H9 (cell line): ENCODE data around the gene PCSK2. TPM values are rescaled to one million over a fixed set of nuclear protein-coding genes. Genes with fewer than 3 reads are reported as not detected.

Experiments
- DNase-seq: peaks from one replicate; pipeline ENCODE4 v3.0.0-alpha.2; 2017
- H2AFZ ChIP-seq: one replicate; pipeline ENCODE4 v1.6.1; 2013; ENCODE audit warnings: mild to moderate bottlenecking, low read length, control low read depth, moderate library complexity
- H2AK5ac ChIP-seq: 2 replicates; pipeline ENCODE4 v1.6.1; 2013; ENCODE audit warnings: low read length, control low read depth, mixed read lengths; ENCODE audit not compliant: insufficient read length
- H2BK120ac ChIP-seq: one replicate; pipeline ENCODE4 v1.6.1; 2013; ENCODE audit warnings: low read depth, mild to moderate bottlenecking, low read length, control low read depth, inconsistent platforms; ENCODE audit not compliant: poor library complexity, severe bottlenecking
- H2BK12ac ChIP-seq: 2 replicates; pipeline ENCODE4 v1.6.1; 2013; ENCODE audit warnings: low read length, control low read depth, mixed read lengths, low read depth; ENCODE audit not compliant: insufficient read length
- H2BK15ac ChIP-seq: 2 replicates; pipeline ENCODE4 v1.6.1; 2013; ENCODE audit warnings: low read depth, low read length, control low read depth
- H2BK20ac ChIP-seq: one replicate; pipeline ENCODE4 v1.6.1; 2013; ENCODE audit warnings: low read depth, mild to moderate bottlenecking, low read length, control low read depth, inconsistent platforms; ENCODE audit not compliant: poor library complexity, severe bottlenecking
- H2BK5ac ChIP-seq: 2 replicates; pipeline ENCODE4 v1.6.1; 2013; ENCODE audit warnings: low read length, control low read depth, mixed read lengths; ENCODE audit not compliant: insufficient read length
- H3K14ac ChIP-seq: 2 replicates; pipeline ENCODE4 v1.6.1; 2013; ENCODE audit warnings: low read length, control low read depth; ENCODE audit not compliant: insufficient read depth
- H3K18ac ChIP-seq: 2 replicates; pipeline ENCODE4 v1.6.1; 2013; ENCODE audit warnings: low read depth, mild to moderate bottlenecking, mixed read lengths, low read length, control low read depth; ENCODE audit not compliant: insufficient read length
- H3K23ac ChIP-seq: 2 replicates; pipeline ENCODE4 v1.6.1; 2013; ENCODE audit warnings: low read length, control low read depth, mixed read lengths, low read depth; ENCODE audit not compliant: insufficient read length
- H3K23me2 ChIP-seq: 2 replicates; pipeline ENCODE4 v1.6.1; 2013; ENCODE audit warnings: low read depth, mild to moderate bottlenecking, mixed read lengths, low read length, control low read depth; ENCODE audit not compliant: insufficient read length, poor library complexity, severe bottlenecking
- H3K27ac ChIP-seq: 2 replicates; pipeline ENCODE4 v1.5.1; 2013; ENCODE audit warnings: low read length, control low read depth, mixed read lengths, low read depth; ENCODE audit not compliant: insufficient read length
- H3K27me3 ChIP-seq: 2 replicates; pipeline ENCODE4 v1.6.1; 2013; ENCODE audit warnings: low read length, control low read depth, inconsistent platforms; ENCODE audit not compliant: insufficient read depth
- H3K4ac ChIP-seq: 2 replicates; pipeline ENCODE4 v1.6.1; 2013; ENCODE audit warnings: low read depth, mild to moderate bottlenecking, control low read depth, inconsistent platforms, low read length, moderate library complexity
- H3K4me1 ChIP-seq: 2 replicates; pipeline ENCODE4 v1.6.1; 2013; ENCODE audit warnings: low read length, control low read depth, inconsistent platforms; ENCODE audit not compliant: insufficient read depth
- H3K4me2 ChIP-seq: 2 replicates; pipeline ENCODE4 v1.6.1; 2013; ENCODE audit warnings: low read length, control low read depth, mixed read lengths; ENCODE audit not compliant: insufficient read length, insufficient read depth
- H3K56ac ChIP-seq: 2 replicates; pipeline ENCODE4 v1.6.1; 2013; ENCODE audit warnings: low read depth, mild to moderate bottlenecking, mixed read lengths, low read length, control low read depth; ENCODE audit not compliant: insufficient read length
- H3K79me1 ChIP-seq: 2 replicates; pipeline ENCODE4 v1.6.1; 2013; ENCODE audit warnings: low read depth, mild to moderate bottlenecking, moderate library complexity, low read length, control low read depth, inconsistent platforms; ENCODE audit not compliant: insufficient read depth, poor library complexity, severe bottlenecking
- H3K79me2 ChIP-seq: 2 replicates; pipeline ENCODE4 v1.6.1; 2013; ENCODE audit warnings: low read length, control low read depth, inconsistent platforms; ENCODE audit not compliant: insufficient read depth
- H3K9ac ChIP-seq: 2 replicates; pipeline ENCODE4 v1.6.1; 2013; ENCODE audit warnings: low read length, control low read depth, mixed read lengths; ENCODE audit not compliant: insufficient read length; ENCODE audit errors: extremely low read depth
- H3K9me3 ChIP-seq: one replicate; pipeline ENCODE4 v1.6.1; 2013; ENCODE audit warnings: low read depth, low read length, inconsistent platforms; ENCODE audit not compliant: control insufficient read depth
- H3T11ph ChIP-seq: one replicate; pipeline ENCODE4 v1.6.1; 2013; ENCODE audit warnings: mild to moderate bottlenecking, low read length, control low read depth, inconsistent platforms
- H4K20me1 ChIP-seq: one replicate; pipeline ENCODE4 v1.6.1; 2013; ENCODE audit not compliant: control insufficient read depth, insufficient read length, insufficient read depth
- H4K5ac ChIP-seq: 2 replicates; pipeline ENCODE4 v1.6.1; 2013; ENCODE audit warnings: low read depth, mild to moderate bottlenecking, mixed read lengths, low read length, control low read depth; ENCODE audit not compliant: insufficient read length
- H4K8ac ChIP-seq: replicated peaks from 2 replicates; pipeline ENCODE4 v1.6.1; 2013; ENCODE audit warnings: low read length, control low read depth, mixed read lengths, low read depth; ENCODE audit not compliant: insufficient read length
- H4K91ac ChIP-seq: 2 replicates; pipeline ENCODE4 v1.6.1; 2013; ENCODE audit warnings: low read depth, mild to moderate bottlenecking, moderate library complexity, mixed read lengths, low read length, control low read depth; ENCODE audit not compliant: insufficient read length
- H3K27ac Mint-ChIP-seq, 3 experiments: 2 replicates in 2 of 3; 3 replicates in 1 of 3; pipeline ENCODE4 v1.8.0; 2020 to 2021; ENCODE audit warnings: mixed read lengths in 3 of 3, mild to moderate bottlenecking in 1 of 3, moderate library complexity in 1 of 3
- H3K27me3 Mint-ChIP-seq: 2 replicates; pipeline ENCODE4 v1.8.0; 2021; ENCODE audit warnings: low read depth, mild to moderate bottlenecking, moderate library complexity, mixed read lengths
- H3K36me3 Mint-ChIP-seq, 3 experiments: 2 replicates in 2 of 3; 3 replicates in 1 of 3; pipeline ENCODE4 v1.8.0; 2020 to 2021; ENCODE audit warnings: low read depth in 3 of 3, mixed read lengths in 3 of 3; ENCODE audit not compliant: insufficient read depth in 1 of 3
- H3K4me1 Mint-ChIP-seq, 2 experiments: 2 replicates each; pipeline ENCODE4 v1.8.0; 2020; ENCODE audit warnings: mixed read lengths in 2 of 2
- H3K4me3 Mint-ChIP-seq, 2 experiments: 2 replicates in 1 of 2; 3 replicates in 1 of 2; pipeline ENCODE4 v1.8.0; 2020 to 2021; ENCODE audit warnings: mild to moderate bottlenecking in 2 of 2, mixed read lengths in 2 of 2, moderate library complexity in 1 of 2
- H3K9me3 Mint-ChIP-seq, 2 experiments: 2 replicates in 1 of 2; 3 replicates in 1 of 2; pipeline ENCODE4 v1.8.0; 2020; ENCODE audit warnings: mild to moderate bottlenecking in 2 of 2, mixed read lengths in 2 of 2, moderate library complexity in 1 of 2
- CTCF ChIP-seq: fragments of 200-600 bp; sonication (generic); conservative IDR thresholded peaks from 3 replicates; pipeline ENCODE4 v1.8.0; 2021; ENCODE audit warnings: antibody characterized with exemption, mild to moderate bottlenecking
- WGBS: extraction: QIAGEN DNeasy Blood & Tissue Kit; methylation state at CpG from one replicate; pipeline ENCODE4 v1.1.7; 2013; ENCODE audit warnings: missing lambda C conversion rate, low lambda C conversion rate, mixed read lengths; ENCODE audit not compliant: insufficient read length; ENCODE audit errors: extremely low coverage; 5-methylcytosine and 5-hydroxymethylcytosine counted together
- total RNA-seq: library from RNA; stranded (reverse); gene quantifications from 2 replicates; pipeline ENCODE4 v1.2.1, GENCODE V29; 2021

The PCSK2 gene
- total RNA-seq, 1 experiment from 2014 or later = 2.8 TPM

GRCh38 chr20:17406051-17406590 lies 179.3 kb downstream of the PCSK2 start:
- no peak overlapping the region for H3K27ac ChIP-seq
- no peak overlapping the region for H2BK12ac ChIP-seq
- no peaks in the 10 kb centered on the region for H3K27me3 ChIP-seq
- H2BK120ac ChIP-seq = no peak overlapping the region
- no peak overlapping the region for H3K9ac ChIP-seq
- no peak overlapping the region for H2AK5ac ChIP-seq
- no peak overlapping the region for H3K4me3 Mint-ChIP-seq
- TF ChIP-seq CTCF = no peak
- H3K4me1 Mint-ChIP-seq = no peaks in the 10 kb centered on the region
- H4K5ac ChIP-seq = no peak overlapping the region
- no peak overlapping the region for H3K4ac ChIP-seq
- no peak overlapping the region for H2BK5ac ChIP-seq
- no peak overlapping the region for H2BK15ac ChIP-seq
- no peaks in the 10 kb centered on the region for H3K79me2 ChIP-seq
- no peak overlapping the region for H3K14ac ChIP-seq
- no CpG with 5 or more reads among the region's 3 CpGs for WGBS
- H3K79me1 ChIP-seq = no peaks in the 10 kb centered on the region
- peaks cover 3% of the 10 kb centered on the region for H3K23me2 ChIP-seq
- no peak overlapping the region for H3K56ac ChIP-seq
- no peak overlapping the region for H3T11ph ChIP-seq
- H3K27me3 Mint-ChIP-seq = peaks cover 2% of the 10 kb centered on the region; the same call in 1 of the 2 replicates
- H3K23ac ChIP-seq = no peak overlapping the region
- no peak overlapping the region for H4K91ac ChIP-seq
- H3K9me3 ChIP-seq = no peaks in the 10 kb centered on the region
- H3K18ac ChIP-seq = no peak overlapping the region
- no peak overlapping the region for H2AFZ ChIP-seq
- H4K20me1 ChIP-seq = no peaks in the 10 kb centered on the region
- H3K27ac Mint-ChIP-seq = no peak overlapping the region
- H3K4me2 ChIP-seq = no peak overlapping the region
- no peak overlapping the region for H4K8ac ChIP-seq
- H2BK20ac ChIP-seq = no peak overlapping the region
- H3K4me1 ChIP-seq = no peaks in the 10 kb centered on the region
- no peaks in the 10 kb centered on the region for H3K36me3 Mint-ChIP-seq
- H3K9me3 Mint-ChIP-seq = no peaks in the 10 kb centered on the region; a peak in 1 of 5 replicates
- no peak for DNase-seq
